HG03442 (cell line): ENCODE measurements around the gene FMNL3.
A peak's percentile ranks its signal among the peaks of the same experiment; 100 is the strongest.

Experiments used
- ATAC-seq: cut with Tn5 transposase; IDR thresholded peaks from one replicate; pipeline ENCODE4 v1.9.1; 2021; ENCODE audit warnings: mild to moderate bottlenecking, moderate library complexity; ENCODE audit not compliant: unreplicated experiment

Gene FMNL3

DNA sequence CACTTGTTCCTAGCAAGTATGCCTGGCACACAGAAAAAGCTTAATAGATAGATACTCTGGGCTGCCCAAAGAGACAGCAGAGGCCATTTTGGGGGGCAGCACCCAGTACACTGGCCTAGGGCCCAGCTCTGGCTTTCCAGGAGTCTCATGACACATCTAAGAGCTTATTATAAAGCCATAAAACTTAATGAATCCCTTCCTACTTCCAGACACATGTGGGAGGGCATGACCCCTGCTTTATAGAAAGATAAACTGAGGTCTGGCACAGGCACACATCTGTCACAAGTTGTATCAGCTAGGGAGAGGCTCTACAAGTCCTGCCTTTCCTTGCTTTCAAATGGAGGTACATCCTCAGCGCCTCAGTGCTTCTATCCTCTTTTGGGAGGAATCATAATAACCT is 27.1 kb downstream of the FMNL3 start:
- no peak for ATAC-seq

DNA sequence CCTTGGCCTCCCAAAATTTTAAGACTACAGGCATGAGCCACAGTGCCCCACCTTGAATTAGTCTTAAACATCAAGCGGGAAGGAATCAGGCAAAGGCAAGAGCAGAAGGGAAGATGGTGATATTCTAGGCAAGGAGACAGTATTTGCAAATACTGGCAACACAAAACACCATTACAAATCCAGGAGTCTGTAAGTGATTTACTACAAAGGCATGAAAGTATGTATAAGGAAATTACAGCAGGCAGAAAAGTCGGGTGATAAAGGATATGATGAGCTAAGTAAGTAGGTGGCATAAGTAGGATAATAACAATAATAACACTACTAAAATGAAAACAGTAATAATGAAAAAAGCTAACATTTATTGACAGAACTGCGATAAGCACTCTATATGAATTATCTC is 28.5 kb downstream of the FMNL3 start:
- ATAC-seq: no peak

DNA sequence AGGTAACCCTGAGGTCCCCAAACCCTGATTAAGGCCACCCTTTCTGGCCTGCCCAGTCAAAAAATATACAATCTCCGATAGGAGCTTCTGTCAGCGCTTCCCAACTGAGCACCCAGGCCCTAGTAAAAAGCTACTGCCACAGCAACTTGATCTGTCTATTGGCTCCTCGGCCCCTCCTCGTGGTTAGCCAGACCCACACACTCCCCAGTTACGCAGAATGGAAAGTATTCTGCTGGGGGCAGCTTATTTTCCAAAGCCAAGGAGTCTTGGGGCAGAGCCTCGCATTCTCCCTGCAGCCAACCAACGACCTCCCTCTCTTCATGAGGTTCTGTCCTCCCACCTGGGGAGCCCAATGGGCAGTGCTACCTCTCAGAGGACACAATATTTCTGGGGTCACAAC is 32.1 kb downstream of the FMNL3 start:
- ATAC-seq: no peak

DNA sequence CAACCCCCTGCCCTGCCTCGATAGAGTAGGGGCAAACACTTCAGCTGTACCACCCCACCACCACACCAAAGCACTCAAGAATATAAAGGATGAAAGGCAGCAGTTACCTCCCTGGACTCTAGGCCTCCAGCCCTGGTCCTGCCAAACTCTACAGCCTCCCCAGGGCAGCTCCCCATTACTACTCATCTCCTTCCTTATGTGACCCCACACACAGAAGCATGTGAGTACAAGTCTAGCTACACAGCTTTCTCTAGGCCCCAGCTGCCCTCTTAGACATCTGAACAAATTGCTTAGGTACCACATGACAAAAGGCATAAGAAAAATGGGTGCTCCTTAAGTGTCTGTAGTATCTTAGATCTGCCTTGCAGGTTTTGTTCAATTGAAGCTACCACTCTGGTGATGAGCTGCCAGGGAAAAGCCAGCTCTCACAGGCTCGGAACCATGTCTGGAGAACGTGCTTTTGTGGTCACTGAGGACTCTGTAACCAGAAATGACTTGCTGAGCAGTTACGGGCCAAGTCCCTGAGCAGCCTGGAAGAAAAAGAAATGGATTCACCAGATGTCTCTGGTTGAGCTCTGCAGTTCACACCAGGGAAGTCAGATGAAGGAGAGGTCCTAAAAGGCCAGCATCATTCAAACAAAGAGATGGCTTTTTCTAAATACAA is 32.8 kb downstream of the FMNL3 start:
- ATAC-seq: no peak

DNA sequence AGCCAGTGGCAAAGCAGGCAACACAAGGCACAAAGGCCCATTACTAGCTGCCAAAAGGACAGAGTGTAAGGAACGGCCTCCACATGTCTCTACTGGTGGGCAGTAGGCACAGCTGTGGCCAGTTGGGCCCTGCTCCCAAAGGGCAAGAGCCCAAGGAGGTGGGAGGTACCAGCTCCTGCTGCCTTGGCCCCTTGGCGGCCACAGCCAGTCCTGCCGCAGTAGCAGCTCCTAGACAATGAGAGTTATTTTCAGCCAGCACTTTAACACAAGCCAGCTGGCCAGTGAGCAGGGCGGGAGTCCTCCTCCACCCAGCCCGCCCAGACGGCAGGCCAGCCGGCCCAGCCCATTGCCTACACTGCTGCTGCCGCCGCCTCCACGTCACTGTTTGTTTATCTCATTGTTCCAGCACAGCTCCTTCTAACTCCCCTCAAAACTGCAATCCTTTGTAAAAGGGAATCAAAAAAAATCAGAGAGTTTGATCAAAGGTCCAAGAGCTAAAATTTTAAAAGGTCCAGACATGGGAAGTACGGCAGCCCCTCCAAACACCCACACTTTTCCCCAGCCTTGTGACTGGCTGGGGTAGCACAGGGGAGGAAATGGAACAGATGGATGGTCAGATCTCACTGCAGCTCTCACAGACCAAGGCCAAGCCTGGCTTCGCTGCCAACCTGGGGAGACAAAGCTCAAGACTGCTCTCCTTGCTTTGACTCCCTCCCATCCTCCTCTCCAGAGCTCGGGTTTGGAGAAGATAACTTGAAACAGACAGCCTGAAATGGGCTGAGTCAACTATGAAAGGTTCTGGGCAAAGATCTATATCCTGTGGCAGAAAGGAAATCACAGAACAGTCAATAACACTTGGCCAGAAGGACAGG is 33.5 kb downstream of the FMNL3 start:
- ATAC-seq: no peak

DNA sequence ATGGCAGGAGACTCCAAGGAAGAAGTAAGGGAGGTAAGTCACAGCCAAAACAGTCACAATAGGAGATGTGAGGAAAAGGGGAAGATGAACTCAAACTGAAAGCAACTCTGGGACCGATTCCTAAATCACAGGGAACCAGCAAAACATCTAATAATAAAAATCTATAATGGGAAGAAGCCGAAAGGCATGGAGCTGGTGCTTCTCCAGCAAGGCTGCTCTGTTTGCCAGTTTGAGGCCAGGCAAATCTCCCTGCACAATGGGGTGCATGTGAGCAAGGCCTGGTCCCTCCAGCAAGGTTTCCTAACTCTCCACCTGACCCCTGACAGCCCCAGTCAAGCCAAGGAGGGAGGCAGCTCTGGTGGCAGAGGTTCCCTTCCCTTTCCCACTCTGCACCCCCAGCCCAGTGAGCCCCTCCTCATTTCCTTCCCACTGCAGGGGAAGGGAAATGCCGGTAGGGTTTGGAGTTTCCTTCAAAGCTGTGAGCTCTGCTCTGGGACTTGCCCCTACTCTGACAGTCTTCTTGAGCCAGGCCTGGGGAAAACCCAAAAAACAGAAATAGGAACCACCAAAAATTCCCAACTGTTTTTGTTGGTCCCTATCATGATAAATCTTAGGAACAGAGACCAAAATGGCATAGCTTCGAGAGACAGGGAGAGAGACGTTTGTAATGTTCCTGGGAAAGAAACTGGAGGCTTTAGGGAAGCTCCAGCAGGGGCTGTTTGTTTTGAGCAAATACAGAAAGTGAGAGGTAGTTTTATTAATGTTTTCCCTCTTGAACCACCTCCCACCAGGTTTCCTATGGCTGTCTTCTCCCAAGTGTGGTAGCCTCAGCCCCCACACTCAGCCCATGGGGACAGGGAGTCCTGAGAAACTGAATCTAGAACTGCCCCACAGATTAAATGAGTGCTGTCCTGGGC is 34.6 kb downstream of the FMNL3 start:
- ATAC-seq: no peak

DNA sequence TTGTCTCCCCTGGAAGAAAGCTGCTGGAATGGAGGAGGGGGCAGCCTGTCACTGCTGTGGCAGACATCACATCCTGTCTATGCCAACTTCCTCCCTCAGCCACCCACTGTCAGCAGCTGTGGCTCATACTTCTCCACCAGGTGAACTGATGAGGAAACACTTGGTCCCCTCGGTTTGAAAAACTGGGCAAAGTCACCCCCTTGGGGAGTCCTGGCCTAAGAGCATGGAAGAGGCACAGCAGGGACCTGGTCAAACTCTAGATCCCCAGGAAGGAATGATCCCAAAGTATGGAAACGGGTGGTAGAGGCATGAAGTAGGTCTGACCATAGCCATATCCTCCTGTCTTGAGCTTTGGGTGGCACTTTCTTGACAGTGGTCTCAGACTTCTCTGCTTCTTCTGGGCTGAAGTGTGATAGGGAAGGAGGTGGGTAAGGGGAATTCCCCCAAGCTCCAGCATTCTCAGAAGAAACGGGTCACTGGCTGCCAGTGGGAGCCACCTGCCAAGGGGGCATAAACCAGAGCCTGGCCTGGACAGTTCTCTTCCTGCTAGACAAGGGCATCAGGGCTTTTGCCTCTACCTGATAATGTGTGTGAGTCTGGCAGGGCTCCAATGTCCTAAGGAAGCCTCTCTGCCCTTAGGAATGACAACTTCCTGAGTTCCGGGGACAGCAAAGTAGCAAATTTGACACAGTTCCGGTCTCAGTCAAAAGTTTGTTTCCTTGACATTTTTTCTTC is 36.0 kb downstream of the FMNL3 start:
- no peak for ATAC-seq

DNA sequence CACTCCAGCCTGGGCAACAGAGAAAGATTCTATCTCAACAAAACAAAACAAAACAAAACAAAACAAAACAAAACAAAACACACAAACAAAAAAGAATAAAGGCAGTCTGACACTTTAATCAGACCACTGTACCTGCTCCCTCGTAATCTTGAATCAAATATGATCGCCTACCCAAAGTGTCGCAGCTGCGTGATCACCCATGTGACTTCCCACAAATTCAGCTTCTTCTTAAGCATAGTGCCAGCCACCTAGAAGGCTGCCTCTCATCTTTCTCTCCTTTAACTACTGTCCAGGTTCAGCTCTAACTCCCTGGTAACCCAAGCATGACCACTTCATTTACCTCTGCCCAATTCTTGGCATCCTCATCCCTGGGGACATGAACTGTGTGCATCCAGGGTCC is 37.4 kb downstream of the FMNL3 start:
- ATAC-seq: no peak

DNA sequence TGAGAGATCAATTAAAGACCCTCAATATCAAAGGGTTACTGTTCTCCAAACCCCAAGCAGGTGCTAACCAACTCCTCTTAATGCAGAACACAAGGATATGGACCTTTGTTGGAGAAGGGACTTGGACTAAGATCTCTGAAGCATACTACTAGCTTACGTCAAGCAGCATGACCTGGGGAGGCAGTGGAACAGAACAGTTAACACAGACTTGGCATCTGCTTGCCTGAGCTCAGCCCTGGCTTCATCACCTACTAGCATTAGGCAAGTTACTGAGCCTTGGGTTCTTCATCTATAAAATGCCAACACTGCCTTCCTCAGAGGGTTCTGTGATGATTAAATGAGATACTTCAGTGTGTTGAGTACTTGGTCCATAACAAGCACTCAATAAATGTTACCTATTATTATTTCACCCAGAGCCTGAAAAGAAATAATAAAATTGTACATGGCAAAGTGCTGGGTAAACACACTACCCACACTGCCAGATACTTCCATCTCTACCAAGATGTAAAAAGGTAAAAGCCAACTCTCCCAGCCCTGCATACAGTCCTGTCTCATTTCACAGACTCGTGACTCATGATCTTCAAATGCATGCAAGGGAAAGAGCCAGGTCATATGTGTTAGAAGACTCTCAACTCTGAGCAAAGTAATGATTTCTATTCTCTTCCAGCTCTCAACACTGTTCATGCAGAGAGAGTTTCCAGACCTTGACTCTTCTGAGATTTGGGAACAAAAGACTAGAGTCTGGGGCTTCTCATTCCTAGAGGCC is 39.7 kb downstream of the FMNL3 start:
- ATAC-seq: no peak

DNA sequence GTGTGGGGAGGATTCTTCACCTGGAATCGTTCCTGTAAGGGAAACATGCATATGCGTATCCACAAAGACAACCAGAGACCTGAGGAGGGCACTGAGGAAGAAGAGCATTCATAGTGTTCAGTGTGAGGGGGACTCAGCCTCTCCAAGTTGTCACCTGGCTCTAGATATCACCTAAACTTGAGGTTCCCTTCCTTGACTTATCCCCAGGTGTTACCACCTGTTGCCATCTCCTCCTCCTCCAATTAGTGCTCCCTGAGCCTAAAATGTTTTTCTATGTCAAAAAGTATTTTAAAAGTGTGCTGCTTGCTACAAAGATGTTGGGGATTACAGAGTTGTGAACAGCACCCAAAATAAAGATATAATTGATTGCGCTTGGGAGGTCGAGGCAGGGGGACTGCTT is 41.0 kb downstream of the FMNL3 start:
- no peak for ATAC-seq

DNA sequence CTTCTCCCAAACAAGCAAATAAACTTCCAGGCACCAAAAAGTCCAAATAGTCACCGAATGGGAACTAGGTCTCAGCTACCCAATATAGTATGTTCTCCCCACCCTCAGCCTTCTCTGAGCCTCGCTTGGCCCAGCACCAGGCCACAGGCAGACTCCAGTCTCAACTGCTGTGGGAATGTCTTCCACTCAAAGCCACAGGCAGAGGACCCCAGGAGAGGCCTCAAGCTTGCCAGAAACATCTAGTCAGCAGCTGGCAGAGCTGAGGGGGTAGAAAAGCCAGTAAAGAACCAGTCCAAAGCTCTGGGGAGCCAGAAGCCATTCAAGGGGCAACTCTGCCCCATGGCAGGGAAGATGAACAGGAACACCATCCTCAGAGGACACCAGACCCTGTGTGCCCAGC is 41.8 kb downstream of the FMNL3 start:
- no peak for ATAC-seq

DNA sequence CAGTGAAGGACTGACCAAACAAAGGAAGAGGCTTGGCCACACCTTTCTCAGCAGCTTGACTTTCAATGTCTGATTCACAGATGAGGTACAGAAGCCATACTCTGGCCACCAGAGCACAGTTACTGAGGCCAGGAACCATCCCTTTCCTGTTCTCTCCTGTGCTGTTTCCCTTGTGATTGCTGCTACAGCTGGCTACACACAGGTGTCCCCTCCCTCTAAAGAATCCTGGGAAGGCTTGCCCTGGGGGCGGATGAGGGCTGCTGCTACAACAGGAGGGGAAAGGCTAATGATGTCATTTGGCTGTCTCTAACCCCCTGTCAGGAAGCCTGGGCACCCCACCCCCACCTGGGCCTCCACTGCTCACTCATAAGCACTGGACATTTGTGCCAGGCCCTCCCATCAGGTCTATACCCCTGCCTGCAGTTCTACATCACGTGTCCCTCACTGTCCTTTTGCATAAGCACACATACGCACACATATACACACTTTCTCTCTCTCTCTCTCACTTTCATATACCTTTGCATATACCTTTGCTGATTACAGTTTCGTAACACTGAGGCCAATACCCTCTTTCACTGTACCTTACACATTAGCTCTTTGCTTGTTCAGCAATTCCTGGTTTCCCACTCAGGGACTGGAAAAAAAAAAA is 42.5 kb downstream of the FMNL3 start:
- ATAC-seq: peak; percentile 52

DNA sequence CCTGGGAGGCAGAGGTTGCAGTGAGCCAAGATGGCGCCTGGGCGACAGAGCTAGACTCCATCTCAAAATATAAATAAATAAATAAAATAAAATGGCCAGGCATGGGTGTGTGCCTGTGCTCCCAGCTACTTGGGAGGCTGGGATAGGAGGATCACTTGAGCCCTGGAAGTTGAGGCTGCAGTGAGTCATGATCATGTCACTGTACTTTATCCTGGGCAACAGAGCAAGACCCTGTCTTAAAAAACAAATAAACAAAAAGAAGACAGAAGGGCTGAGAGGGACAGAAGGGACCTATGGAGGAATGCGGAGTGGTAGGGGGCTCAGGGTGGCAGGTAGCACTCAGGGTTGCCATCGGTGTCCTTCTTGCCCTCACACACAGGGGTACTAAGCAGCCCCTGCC is 43.0 kb downstream of the FMNL3 start:
- ATAC-seq: no peak

DNA sequence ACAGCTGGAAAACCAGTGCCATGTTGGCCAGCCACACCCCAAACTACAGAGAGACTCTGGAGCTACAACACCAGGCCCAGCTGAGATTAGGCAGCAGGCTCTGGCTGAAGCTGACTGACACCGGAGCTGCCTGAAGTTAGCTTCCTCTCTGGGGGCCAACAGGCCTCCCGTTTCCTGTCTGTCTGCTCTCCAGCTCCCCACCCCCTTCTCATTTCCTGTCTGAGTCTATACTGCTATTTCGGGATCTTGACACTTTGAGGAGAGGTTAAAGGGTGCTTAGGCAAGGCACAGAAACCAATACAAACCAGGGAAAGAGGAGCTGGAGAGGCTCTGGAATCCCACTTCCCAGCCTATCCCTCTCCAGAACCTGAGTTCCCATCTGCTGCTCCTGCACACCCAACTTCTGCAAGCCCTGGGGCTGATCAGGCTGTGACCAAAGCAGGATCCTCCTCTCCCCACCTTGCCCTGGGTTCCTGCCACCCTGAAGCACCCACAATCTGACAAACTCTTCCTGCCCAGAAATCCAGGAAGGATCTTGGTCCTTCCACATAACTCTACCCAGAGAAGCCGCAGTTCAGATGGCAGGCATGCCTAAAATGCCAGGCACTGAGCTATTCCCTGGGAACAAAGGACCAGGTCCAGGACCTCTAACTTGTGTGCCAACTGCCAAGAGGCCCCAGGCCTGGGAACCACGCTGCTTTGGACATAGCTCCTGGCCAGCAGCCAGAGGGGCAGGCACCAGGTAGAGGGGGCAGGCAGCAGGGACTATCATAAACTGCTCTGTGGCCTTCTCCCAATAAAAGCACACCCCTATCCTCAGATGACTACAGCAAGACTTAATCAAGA is 44.0 kb downstream of the FMNL3 start:
- peak; percentile 66 for ATAC-seq

DNA sequence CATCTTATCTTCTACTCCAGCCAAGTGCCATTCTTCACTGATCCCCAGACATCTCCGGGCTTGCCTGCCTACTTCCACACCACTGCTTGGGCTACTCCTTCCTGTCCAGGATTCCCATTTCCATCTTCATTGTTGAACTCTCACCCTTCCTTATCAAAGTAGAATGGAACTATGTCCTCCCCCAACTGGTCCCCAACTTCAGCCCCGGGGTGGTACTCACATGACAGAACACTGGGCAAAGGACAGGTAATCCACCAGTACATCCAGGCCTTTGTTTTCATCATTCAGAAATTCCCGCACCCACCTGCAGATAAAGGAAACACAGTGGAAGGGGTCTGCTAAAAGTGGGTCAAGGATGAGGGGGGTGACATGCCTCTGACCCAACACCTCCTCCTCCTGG is 45.5 kb downstream of the FMNL3 start:
- no peak for ATAC-seq

DNA sequence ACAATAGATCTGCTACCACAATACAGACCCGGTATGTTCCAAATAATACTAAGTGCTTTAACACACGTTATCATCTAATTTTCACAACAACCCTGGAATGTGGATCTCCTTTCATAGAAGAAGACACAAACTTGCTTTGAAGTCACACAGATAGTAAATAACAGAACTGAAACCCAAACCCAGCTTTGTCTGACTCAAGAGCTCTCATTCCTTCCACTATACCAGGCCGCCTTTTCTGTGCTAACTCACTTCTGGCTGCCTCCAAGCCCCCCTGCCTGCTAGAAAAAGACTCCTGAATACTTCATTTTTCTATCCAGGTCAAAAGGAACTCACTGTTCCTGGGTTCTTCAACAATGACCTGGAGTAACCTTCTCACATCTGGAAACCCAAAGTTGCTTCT is 46.0 kb downstream of the FMNL3 start:
- ATAC-seq: peak; percentile 32

DNA sequence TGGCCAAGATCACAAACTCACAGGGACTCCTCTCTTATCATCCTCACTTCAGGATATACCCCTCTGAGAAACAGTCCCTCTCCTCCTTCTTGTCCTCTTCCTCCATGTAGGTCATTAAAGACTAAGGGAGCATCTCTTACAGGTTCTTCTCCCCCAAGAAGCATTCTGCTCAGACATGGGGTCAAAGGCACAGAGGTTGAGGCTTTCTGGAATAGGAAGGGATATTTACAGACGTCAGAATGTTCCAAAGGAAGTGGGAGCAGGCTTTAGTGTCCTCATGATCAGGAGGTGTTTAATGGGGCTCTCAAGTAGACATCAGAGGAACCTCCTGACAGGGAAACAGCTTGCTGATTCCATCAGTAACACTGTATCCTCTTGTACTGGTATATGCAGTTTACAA is 47.5 kb downstream of the FMNL3 start:
- no peak for ATAC-seq

DNA sequence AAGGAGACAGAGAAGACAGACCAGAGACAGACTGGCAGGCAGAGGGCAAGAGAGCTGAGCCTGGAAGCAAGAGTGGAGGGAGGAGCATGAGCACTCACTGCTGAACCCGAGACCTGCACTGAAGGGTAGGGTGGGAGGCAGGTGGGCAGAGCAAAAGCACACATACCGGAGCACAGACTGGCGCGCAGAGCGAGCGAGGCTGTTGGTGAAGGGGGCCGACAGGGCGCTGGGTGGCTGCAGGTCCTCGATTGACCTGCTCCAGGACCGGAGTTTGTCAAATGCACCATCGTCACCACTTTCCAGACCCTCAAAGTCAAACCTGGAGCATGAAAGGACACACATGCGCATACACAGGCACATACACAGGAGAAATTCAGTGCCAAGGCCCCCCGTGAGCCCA is 48.9 kb downstream of the FMNL3 start:
- no peak for ATAC-seq
